Measurements from ENCODE around the gene TLL2. TPM values are rescaled to one million over a fixed set of nuclear protein-coding genes. Genes with fewer than 3 reads are reported as not detected.
"Not testable (repeated sequence)": the region's sequence is repeated elsewhere in the genome, so short reads cannot be mapped to it uniquely, and the experiment has no call there.

The TLL2 gene
- not detected for total RNA-seq

DNA sequence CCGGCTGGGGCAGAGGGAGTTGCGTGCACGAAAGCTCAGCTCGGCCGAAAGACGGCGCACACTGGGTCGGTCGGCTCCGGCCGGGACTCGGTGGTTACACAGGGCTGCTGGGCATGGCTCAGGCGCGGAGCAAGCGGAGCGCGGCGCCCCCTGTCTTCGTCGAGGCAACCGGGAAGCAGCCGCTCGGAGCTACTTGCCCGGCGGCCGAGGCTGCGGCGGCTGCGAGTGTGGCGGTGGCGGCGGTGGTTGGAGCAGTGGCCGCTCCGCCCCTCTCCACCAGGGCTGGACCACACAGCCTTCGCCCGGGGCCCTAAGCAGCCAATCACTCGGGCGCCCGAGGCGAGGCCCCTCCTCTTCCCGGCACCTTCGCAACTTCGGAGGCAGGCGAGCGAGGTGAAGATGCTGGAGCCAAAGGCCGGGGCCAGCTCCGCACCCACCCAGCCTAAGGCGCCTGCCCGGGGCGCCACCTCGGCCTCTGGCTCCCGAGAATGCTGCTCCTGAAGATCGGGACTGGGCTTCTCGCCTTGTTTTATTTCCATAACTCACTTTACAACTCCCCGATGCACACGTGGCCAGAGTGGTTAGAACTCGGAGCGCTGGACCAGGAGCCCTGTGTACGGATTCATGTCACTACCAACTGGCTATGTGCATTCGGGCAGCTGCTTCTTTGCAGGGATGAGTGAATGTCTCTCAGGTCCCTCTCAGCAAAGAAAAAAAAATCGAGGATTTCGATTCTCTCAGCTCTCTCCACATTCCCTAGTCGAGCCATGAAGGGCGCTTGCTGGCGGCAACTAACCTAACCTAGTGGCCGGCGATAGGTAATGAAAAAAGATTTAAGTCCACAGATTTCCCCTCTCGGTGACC is at the start of gene TLL2:
TLL2 (minus strand) TSS at position 229 of the 864 bp plus-strand sequence. CDS start 241 bp downstream, outside the sequence.
- peak; percentile 77 to 81 for ATAC-seq
- Mint-ChIP-seq H3K4me3 (peak within 1 kb of the TSS; percentile 73), H3K36me3 (ENCODE audit: insufficient read depth) (no peaks in the 10 kb centered on the region), H3K4me1 (ENCODE audit: low read depth) (peaks cover 20% of the 10 kb centered on the region), H3K27me3 (ENCODE audit: low read depth) (peaks cover 36% of the 10 kb centered on the region), H3K9me3 (no peaks in the 10 kb centered on the region)
- peak; percentile 25 for DNase-seq

DNA sequence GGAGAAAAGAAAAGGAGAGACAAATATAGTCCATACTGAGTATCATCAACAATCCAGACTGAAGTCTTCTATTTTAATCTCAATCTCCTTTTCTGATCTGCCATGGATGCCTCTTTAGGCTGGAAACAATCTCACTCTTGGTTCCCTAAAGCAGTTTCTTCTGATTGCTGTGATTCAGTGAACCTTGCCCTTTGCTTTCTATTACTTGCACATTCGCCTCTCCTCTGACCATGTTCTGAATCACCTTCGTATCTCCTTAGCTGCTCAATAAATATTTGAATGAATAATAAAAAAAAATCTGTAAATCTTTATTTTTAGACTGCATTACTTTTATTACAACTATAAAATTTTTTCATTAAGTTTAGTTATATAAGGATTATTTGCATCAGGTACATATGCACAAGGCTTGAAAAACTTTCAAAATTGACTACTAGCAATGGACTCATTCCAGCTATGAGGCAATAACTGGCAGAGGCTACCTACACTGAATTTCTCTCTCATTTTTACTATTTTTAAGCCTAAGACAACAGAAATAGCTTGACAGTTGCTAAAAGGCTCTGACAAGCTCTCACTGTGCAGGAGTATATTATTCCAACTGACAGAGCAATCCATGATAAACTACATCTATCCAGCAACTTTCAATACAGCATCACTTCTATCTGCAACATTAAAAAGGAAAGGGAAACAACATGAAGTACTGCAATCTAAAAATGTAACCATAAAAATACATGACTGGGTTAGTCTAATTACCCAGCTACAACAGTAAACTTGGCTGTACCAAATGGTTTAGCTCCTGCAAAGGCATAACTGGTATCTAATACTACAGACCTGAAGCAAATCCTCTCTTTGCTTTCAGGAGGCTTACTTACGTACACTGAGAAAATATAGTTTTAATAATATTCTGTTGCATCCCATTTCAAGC is 47.5 kb upstream of the TLL2 start:
- Mint-ChIP-seq H3K4me3 (no peak overlapping the region), H3K36me3 (ENCODE audit: insufficient read depth) (peaks cover 41% of the 10 kb centered on the region), H3K27me3 (ENCODE audit: low read depth) (no peaks in the 10 kb centered on the region), H3K4me1 (ENCODE audit: low read depth) (peaks cover 7% of the 10 kb centered on the region), H3K9me3 (no peaks in the 10 kb centered on the region)
- ATAC-seq, result no peak
- DNase-seq, result no peak

DNA sequence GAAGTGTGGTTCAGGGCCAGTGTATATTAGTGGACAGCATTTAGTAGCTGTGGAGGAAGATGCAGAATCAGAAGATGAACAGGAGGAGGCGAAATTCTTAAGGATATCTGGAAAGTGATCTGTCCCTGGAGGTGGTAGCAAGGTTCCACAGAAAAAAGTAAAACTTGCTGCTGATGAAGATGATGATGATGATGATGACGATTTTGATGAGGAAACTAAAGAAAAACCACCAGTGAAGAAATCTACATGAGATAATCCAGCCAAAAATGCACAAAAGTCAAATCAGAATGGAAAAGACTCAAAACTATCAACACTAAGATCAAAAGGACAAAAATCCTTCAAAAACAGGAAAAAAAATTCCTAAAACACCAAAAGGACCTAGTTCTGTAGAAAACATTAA is 46.8 kb upstream of the TLL2 start:
- H3K4me1 Mint-ChIP-seq (ENCODE audit: low read depth), result peaks cover 2% of the 10 kb centered on the region
- H3K9me3 Mint-ChIP-seq, result no peaks in the 10 kb centered on the region
- H3K27me3 Mint-ChIP-seq (ENCODE audit: low read depth), result no peaks in the 10 kb centered on the region
- no peak overlapping the region for H3K4me3 Mint-ChIP-seq
- DNase-seq (no peak), ATAC-seq (no peak)
- peaks cover 38% of the 10 kb centered on the region for H3K36me3 Mint-ChIP-seq (ENCODE audit: insufficient read depth)

DNA sequence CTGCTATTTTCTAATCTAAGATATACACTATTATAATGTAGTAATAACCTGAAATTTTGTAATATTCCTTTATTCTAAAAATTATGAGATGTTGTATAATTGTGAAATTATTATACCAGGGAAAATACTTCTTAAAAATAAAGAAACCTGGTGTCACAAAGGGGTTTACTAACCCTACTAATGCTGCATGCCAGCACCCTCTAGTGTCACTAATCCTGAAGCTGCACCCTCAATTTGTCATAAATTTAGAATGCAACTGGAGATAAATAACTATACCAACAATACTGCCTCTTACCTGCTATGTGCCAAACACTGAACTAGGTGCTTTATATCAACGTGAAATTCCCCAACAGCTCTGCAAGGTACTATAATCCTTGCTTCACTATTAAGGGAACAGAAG is 42.3 kb upstream of the TLL2 start:
- Mint-ChIP-seq H3K4me3 (no peak overlapping the region), H3K27me3 (ENCODE audit: low read depth) (no peaks in the 10 kb centered on the region), H3K4me1 (ENCODE audit: low read depth) (no peaks in the 10 kb centered on the region), H3K36me3 (ENCODE audit: insufficient read depth) (peaks cover 29% of the 10 kb centered on the region), H3K9me3 (no peaks in the 10 kb centered on the region)
- no peak for ATAC-seq
- DNase-seq, result no peak

DNA sequence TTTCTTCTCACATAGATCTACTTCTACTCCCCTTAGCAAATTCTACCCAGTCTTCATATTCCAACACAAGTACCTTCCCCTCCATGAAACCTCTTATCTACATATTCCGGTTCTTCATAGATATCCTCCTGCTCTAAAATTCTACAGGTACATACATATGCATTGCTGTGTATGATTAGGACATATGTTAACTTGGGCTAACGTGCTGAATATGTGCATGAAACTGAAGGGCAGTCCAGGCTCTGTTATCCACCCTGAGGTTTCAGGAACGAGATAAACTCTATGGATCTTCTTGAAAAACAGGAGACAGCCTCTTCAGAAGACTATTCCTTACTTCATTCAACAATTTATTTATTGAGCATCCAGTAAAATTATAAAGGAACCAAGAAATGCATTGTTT is 41.6 kb upstream of the TLL2 start:
- H3K4me3 Mint-ChIP-seq, result no peak overlapping the region
- peaks cover 23% of the 10 kb centered on the region for H3K36me3 Mint-ChIP-seq (ENCODE audit: insufficient read depth)
- DNase-seq (no peak), ATAC-seq (no peak)
- no peaks in the 10 kb centered on the region for H3K27me3 Mint-ChIP-seq (ENCODE audit: low read depth)
- H3K4me1 Mint-ChIP-seq (ENCODE audit: low read depth), result no peaks in the 10 kb centered on the region
- H3K9me3 Mint-ChIP-seq, result no peaks in the 10 kb centered on the region

DNA sequence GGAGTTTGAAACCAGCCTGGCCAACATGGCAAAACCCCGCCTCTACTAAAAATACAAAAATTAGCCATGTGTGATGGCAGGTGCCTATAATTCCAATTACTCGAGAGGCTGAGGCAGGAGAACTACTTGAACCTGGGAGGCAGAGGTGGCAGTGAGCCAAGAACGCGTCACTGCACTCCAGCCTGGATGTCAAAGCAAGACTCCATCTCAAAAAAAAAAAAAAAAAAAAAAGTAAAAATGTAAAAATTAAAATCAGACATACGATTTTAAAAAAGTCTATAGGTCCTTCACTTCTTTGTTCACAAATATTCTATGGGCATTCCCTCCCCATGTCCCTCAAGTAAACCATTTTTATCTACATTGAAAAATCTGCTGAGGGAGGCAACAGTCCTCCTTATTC is 34.9 kb upstream of the TLL2 start:
- Mint-ChIP-seq H3K9me3 (no peaks in the 10 kb centered on the region), H3K4me3 (no peak overlapping the region), H3K4me1 (ENCODE audit: low read depth) (no peaks in the 10 kb centered on the region), H3K36me3 (ENCODE audit: insufficient read depth) (peaks cover 40% of the 10 kb centered on the region), H3K27me3 (ENCODE audit: low read depth) (no peaks in the 10 kb centered on the region)
- DNase-seq, result no peak
- no peak for ATAC-seq

DNA sequence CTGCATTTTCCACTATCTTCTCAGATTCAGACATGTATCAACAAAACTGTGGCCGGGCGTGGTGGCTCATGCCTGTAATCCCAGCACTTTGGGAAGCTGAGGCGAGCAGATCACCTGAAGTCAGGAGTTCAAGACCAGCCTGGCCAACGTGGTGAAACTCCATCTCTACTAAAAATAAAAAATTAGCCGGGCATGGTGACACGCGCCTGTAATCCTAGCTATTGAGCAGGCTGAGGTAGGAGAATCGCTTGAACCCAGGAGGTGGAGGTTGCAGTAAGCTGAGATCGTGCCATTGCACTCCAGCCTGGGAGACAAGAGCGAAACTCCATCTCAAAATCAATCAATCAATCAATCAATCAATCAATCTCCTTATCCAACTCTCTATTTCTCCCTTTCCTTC is 31.8 kb upstream of the TLL2 start:
- not testable (repeated sequence) for H3K4me1 Mint-ChIP-seq (ENCODE audit: low read depth); H3K9me3 Mint-ChIP-seq; H3K27me3 Mint-ChIP-seq (ENCODE audit: low read depth); ATAC-seq; DNase-seq; H3K4me3 Mint-ChIP-seq
- peaks cover 37% of the 10 kb centered on the region for H3K36me3 Mint-ChIP-seq (ENCODE audit: insufficient read depth)

DNA sequence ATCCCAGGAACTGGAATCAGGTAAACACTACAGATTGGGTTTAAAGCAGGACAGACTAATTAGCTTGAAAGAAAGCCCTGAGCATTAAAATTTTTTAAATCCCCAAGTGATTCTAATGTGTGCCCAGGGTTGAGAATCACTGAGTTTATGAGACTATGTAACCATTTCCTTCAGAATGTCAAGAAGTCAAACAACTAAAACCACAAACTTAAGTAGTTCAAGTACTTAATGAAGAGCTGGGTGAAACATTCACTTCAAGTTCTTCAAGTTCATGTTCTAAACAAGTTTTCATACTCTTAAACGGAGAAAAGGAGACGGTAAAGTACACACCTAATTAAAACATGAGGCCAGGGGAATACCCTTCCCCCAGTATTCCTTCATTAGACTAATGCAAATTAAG is 28.2 kb upstream of the TLL2 start:
- Mint-ChIP-seq H3K4me1 (ENCODE audit: low read depth) (peaks cover 3% of the 10 kb centered on the region), H3K4me3 (no peak overlapping the region), H3K36me3 (ENCODE audit: insufficient read depth) (peaks cover 45% of the 10 kb centered on the region), H3K9me3 (no peaks in the 10 kb centered on the region), H3K27me3 (ENCODE audit: low read depth) (no peaks in the 10 kb centered on the region)
- DNase-seq (no peak), ATAC-seq (no peak)

DNA sequence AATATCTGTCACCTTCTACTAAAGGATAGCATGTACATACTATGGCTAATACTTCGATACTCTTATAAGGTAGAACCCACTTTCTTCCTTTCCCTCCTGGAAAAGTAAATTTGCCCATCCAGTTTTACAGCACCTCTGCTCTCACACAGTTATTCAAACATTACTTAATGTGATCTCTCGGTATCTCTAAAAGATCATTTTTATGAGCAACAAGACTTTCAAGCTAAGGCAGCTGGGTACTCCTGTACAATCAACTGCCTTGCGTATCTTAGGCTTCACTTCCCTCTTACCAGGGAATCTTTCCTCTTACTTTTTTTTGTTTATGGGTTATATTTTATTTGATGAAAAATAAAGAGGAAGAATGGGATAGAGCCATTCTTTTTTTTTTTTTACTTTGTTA is 26.5 kb upstream of the TLL2 start:
- Mint-ChIP-seq H3K36me3 (ENCODE audit: insufficient read depth) (peaks cover 33% of the 10 kb centered on the region), H3K4me3 (no peak overlapping the region)

DNA sequence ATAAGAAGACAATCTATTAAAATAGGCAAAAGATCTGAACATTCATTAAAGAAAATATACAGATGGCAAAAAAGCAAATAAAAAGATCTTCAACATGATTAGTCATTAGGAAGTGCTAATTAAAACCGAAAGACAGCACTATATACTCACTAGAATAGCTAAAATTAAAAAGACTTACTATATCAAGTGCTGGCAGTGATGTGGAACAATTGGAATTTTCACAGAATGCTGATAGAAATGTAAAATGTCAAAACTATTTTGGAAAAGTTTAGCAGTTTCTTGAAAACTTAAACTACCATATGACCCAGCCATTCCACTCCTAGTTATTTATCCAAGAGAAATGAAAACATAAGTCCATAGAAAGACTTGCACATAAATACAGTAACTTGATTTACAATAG is 25.0 kb upstream of the TLL2 start:
- Mint-ChIP-seq H3K36me3 (ENCODE audit: insufficient read depth) (peaks cover 33% of the 10 kb centered on the region), H3K4me3 (no peak overlapping the region), H3K27me3 (ENCODE audit: low read depth) (no peaks in the 10 kb centered on the region), H3K4me1 (ENCODE audit: low read depth) (peaks cover 4% of the 10 kb centered on the region), H3K9me3 (no peaks in the 10 kb centered on the region)
- ATAC-seq (no peak), DNase-seq (no peak)

More for the DNA sequence above, 26.5 kb upstream of the TLL2 start:
- no peaks in the 10 kb centered on the region for H3K27me3 Mint-ChIP-seq (ENCODE audit: low read depth)
- ATAC-seq, result no peak
- peaks cover 4% of the 10 kb centered on the region for H3K4me1 Mint-ChIP-seq (ENCODE audit: low read depth)
- no peak for DNase-seq
- H3K9me3 Mint-ChIP-seq, result no peaks in the 10 kb centered on the region

DNA sequence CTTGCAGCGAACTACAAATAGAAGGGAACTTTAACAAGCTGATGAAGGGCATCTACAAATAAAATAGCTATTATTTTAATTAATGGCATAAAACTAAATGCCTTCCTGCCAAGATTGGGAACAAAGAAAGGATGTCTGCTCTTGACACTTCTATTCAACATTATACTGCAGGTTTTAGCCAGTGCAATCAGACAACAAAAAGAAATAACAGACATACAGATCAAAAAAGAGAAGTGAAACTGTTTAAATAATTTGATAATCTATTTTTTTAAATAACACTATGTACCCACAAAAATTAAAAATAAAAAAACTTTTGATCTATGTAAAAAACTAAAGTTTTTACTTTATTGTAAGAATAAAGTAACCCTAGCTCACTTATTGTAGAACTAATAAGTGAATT is 22.4 kb upstream of the TLL2 start:
- DNase-seq (no peak), ATAC-seq (no peak)
- Mint-ChIP-seq H3K27me3 (ENCODE audit: low read depth) (no peaks in the 10 kb centered on the region), H3K36me3 (ENCODE audit: insufficient read depth) (peaks cover 33% of the 10 kb centered on the region), H3K4me3 (no peak overlapping the region), H3K9me3 (no peaks in the 10 kb centered on the region), H3K4me1 (ENCODE audit: low read depth) (peaks cover 4% of the 10 kb centered on the region)

DNA sequence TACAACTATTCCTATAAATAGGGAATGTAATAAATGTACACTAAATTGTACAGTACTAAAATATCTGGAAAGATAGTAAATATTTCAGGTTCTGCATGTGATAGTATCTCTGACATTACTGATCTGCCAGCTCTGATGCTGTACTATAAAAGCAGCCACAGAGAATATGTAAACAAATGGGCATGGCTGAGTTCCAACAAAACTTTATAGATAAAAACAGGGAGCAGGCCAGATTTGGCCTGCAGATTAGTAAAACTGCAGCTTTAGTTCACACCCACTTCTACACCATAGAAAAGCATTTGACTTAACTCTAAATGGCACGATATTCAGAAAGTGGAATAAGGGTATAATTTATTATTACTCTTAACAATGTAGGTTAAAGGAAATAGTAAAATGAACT is 18.8 kb upstream of the TLL2 start:
- DNase-seq, result no peak
- Mint-ChIP-seq H3K4me3 (no peak overlapping the region), H3K27me3 (ENCODE audit: low read depth) (no peaks in the 10 kb centered on the region), H3K36me3 (ENCODE audit: insufficient read depth) (peaks cover 29% of the 10 kb centered on the region), H3K4me1 (ENCODE audit: low read depth) (peaks cover 1% of the 10 kb centered on the region), H3K9me3 (no peaks in the 10 kb centered on the region)
- ATAC-seq, result no peak

DNA sequence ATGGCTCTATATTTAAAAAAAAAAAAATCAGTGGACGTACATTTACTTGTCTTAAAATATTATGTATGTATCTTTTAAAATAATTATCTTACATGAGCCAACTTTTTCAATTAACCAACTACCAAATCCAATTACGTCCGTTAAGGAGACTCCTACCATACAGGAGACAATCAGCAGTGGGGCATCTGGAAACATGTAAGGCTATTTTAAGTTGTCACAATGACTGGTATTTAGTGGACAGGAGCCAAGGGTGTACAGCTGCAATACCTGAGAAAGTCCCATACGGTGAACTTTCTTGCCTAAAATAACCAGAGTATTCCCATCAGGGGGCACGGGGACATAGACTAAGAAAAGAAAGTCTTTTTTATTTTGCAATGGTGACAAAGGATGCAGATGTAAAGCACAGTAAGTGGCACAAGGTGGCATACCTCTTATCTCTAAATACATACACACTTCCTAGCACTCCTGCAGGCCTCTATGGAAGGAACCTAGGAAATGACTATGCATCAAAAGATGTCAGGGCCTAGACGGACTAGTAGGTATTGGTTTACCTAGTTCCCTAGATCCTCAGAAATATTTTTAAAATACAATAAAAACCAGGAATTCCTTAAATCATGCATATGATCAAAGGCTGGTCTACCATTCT is 16.0 kb upstream of the TLL2 start:
- no peak for ATAC-seq
- H3K4me3 Mint-ChIP-seq, result no peak overlapping the region
- DNase-seq, result no peak
- no peaks in the 10 kb centered on the region for H3K4me1 Mint-ChIP-seq (ENCODE audit: low read depth)
- no peaks in the 10 kb centered on the region for H3K9me3 Mint-ChIP-seq
- peaks cover 49% of the 10 kb centered on the region for H3K36me3 Mint-ChIP-seq (ENCODE audit: insufficient read depth)
- no peaks in the 10 kb centered on the region for H3K27me3 Mint-ChIP-seq (ENCODE audit: low read depth)

DNA sequence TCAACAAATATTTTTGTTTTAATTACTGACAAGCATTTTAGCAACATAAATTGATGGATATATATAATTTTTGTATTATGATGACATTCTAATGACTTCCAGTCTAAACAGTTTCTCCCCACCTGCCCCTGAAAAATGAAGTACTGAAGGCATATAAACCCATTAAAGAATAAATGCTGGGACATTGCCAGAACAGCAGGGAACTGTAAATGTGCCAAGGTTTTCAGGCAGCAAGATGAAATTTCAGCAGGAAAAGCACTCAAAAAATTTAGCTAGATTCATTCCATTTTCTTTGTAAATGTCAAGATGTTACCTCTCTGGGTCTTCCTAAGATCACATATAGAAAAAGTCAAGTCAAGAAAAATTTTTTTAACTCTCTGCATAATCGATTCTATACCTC is 11.0 kb upstream of the TLL2 start:
- no peak for DNase-seq
- no peak overlapping the region for H3K4me3 Mint-ChIP-seq
- H3K4me1 Mint-ChIP-seq (ENCODE audit: low read depth), result no peaks in the 10 kb centered on the region
- no peak for ATAC-seq
- H3K27me3 Mint-ChIP-seq (ENCODE audit: low read depth), result no peaks in the 10 kb centered on the region
- H3K9me3 Mint-ChIP-seq, result no peaks in the 10 kb centered on the region
- peaks cover 63% of the 10 kb centered on the region for H3K36me3 Mint-ChIP-seq (ENCODE audit: insufficient read depth)

Measured in activated T-cell treated with anti-CD3 and anti-CD28 coated beads, Interleukin-2, amount 50 U/mL, for 4 hours (primary cell).